Activated CD8-positive, alpha-beta memory T cell treated with anti-CD3 and anti-CD28 coated beads, Interleukin-2, amount 50 U/mL, for 24 hours (primary cell): ENCODE measurements around the gene SLC4A1.
"Not testable (repeated sequence)": the region's sequence is repeated elsewhere in the genome, so short reads cannot be mapped to it uniquely, and the experiment has no call there.

ENCODE experiments used
- DNase-seq: peaks from one replicate; pipeline ENCODE4 v3.0.0-alpha.2; 2020; ENCODE audit errors: extremely low read depth

SLC4A1 gene

GRCh38 chr17:44257815-44258760 is 9.8 kb downstream of the SLC4A1 start:
- no peak for DNase-seq

- no peak for DNase-seq
Measured at GRCh38 chr17:44256671-44257070, 11.3 kb downstream of the SLC4A1 start.

- no peak for DNase-seq
Measured at GRCh38 chr17:44255915-44256314, 12.0 kb downstream of the SLC4A1 start.

- no peak for DNase-seq
Measured at GRCh38 chr17:44254361-44255095, 13.4 kb downstream of the SLC4A1 start.

- DNase-seq = no peak
Measured at GRCh38 chr17:44253006-44253405, 14.9 kb downstream of the SLC4A1 start.

GRCh38 chr17:44251062-44251461 is 16.9 kb downstream of the SLC4A1 start:
- no peak for DNase-seq

GRCh38 chr17:44249501-44250246 is 18.3 kb downstream of the SLC4A1 start:
- DNase-seq = no peak

- no peak for DNase-seq
Measured at GRCh38 chr17:44247876-44248736, 19.8 kb downstream of the SLC4A1 start.

GRCh38 chr17:44247440-44247841 is 20.5 kb downstream of the SLC4A1 start:
- no peak for DNase-seq

- DNase-seq = no peak
Measured at GRCh38 chr17:44241106-44241624, 26.8 kb downstream of the SLC4A1 start.

GRCh38 chr17:44237886-44238285 is 30.0 kb downstream of the SLC4A1 start:
- DNase-seq = not testable (repeated sequence)

GRCh38 chr17:44236444-44236991 is 31.4 kb downstream of the SLC4A1 start:
- DNase-seq = no peak

- no peak for DNase-seq
Measured at GRCh38 chr17:44235583-44235936, 32.4 kb downstream of the SLC4A1 start.

- DNase-seq = no peak
Measured at GRCh38 chr17:44233582-44233981, 34.4 kb downstream of the SLC4A1 start.

- DNase-seq = no peak
Measured at GRCh38 chr17:44232061-44232460, 35.9 kb downstream of the SLC4A1 start.

- DNase-seq = no peak
Measured at GRCh38 chr17:44230140-44230539, 37.8 kb downstream of the SLC4A1 start.

GRCh38 chr17:44229090-44229489 is 38.8 kb downstream of the SLC4A1 start:
- DNase-seq = no peak

- no peak for DNase-seq
Measured at GRCh38 chr17:44223541-44224071, 44.3 kb downstream of the SLC4A1 start.

- no peak for DNase-seq
Measured at GRCh38 chr17:44222112-44222869, 45.6 kb downstream of the SLC4A1 start.

- no peak for DNase-seq
Measured at GRCh38 chr17:44221862-44222111, 46.1 kb downstream of the SLC4A1 start.
